ENCODE results near the gene BRD1. TPM values are rescaled to one million over a fixed set of nuclear protein-coding genes. Genes with fewer than 3 reads are reported as not detected.

The BRD1 gene
- total RNA-seq, 1 donor = 23.5 TPM

- H2AFZ ChIP-seq (ENCODE audit: low read length) = no peak overlapping the region
- H3K4me1 ChIP-seq (ENCODE audit: insufficient read depth, low read length) = no peaks in the 10 kb centered on the region
- H3K9me3 ChIP-seq (ENCODE audit: low read depth, low read length) = no peaks in the 10 kb centered on the region
- no peaks in the 10 kb centered on the region for H3K79me2 ChIP-seq (ENCODE audit: insufficient read depth, low read length)
- no peak overlapping the region for H3K27ac ChIP-seq (ENCODE audit: low read depth, low read length)
- TF ChIP-seq, protein P1, sequence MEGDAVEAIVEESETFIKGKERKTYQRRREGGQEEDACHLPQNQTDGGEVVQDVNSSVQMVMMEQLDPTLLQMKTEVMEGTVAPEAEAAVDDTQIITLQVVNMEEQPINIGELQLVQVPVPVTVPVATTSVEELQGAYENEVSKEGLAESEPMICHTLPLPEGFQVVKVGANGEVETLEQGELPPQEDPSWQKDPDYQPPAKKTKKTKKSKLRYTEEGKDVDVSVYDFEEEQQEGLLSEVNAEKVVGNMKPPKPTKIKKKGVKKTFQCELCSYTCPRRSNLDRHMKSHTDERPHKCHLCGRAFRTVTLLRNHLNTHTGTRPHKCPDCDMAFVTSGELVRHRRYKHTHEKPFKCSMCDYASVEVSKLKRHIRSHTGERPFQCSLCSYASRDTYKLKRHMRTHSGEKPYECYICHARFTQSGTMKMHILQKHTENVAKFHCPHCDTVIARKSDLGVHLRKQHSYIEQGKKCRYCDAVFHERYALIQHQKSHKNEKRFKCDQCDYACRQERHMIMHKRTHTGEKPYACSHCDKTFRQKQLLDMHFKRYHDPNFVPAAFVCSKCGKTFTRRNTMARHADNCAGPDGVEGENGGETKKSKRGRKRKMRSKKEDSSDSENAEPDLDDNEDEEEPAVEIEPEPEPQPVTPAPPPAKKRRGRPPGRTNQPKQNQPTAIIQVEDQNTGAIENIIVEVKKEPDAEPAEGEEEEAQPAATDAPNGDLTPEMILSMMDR (IDR thresholded peaks at IDR 0.05; ENCODE audit: extremely low read depth, low read depth, low read length) = no peak
- DNase-seq (ENCODE audit: insufficient read length, low spot score, missing footprints) = no peak
- no peaks in the 10 kb centered on the region for H4K20me1 ChIP-seq (ENCODE audit: insufficient read depth, low read length)
- no peaks in the 10 kb centered on the region for H3K27me3 ChIP-seq (ENCODE audit: insufficient read depth, low read length)
- H3K4me3 ChIP-seq (ENCODE audit: insufficient read depth, low read length) = no peak overlapping the region
- H3K36me3 ChIP-seq (ENCODE audit: insufficient read depth, low read length) = no peaks in the 10 kb centered on the region
- no peak overlapping the region for H3K4me2 ChIP-seq (ENCODE audit: insufficient read depth, low read length)
Measured at GRCh38 chr22:49738566-49738965, 89.1 kb downstream of the BRD1 start.

GRCh38 chr22:49738006-49738405 is 89.7 kb downstream of the BRD1 start:
- no peak overlapping the region for H3K4me2 ChIP-seq (ENCODE audit: insufficient read depth, low read length)

DNA sequence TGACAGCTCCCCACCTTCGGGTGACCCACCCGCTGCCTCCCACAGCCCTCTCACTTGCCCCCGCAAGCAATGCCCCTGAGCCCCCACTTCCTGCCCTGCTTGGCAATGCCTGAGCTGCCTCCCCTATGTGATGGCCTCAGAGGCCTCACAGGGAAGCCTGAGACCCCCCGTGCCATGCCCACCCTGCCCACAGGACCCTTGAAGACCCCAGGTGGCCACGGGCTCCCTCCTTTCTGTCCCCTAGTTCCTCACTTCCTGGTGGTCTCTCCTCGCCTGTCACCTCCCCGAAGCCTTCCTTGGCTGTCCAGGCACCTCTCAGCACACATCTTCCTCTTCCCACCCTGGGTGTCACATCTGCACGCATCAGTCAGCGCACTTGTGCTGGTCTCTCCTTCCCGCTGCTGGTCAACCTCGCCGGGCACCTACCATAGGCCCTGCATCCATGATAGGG is 90.5 kb downstream of the BRD1 start:
- no peaks in the 10 kb centered on the region for H4K20me1 ChIP-seq (ENCODE audit: insufficient read depth, low read length)
- no peaks in the 10 kb centered on the region for H3K9me3 ChIP-seq (ENCODE audit: low read depth, low read length)
- H3K4me2 ChIP-seq (ENCODE audit: insufficient read depth, low read length) = no peak overlapping the region
- no peaks in the 10 kb centered on the region for H3K4me1 ChIP-seq (ENCODE audit: insufficient read depth, low read length)
- DNase-seq (ENCODE audit: insufficient read length, low spot score, missing footprints) = no peak
- no peaks in the 10 kb centered on the region for H3K79me2 ChIP-seq (ENCODE audit: insufficient read depth, low read length)
- H3K4me3 ChIP-seq (ENCODE audit: insufficient read depth, low read length) = no peak overlapping the region
- H3K27ac ChIP-seq (ENCODE audit: low read depth, low read length) = no peak overlapping the region
- no peaks in the 10 kb centered on the region for H3K27me3 ChIP-seq (ENCODE audit: insufficient read depth, low read length)
- TF ChIP-seq, protein P1 (IDR thresholded peaks at IDR 0.05; ENCODE audit: extremely low read depth, low read depth, low read length) = no peak
- H3K36me3 ChIP-seq (ENCODE audit: insufficient read depth, low read length) = no peaks in the 10 kb centered on the region
- H2AFZ ChIP-seq (ENCODE audit: low read length) = no peak overlapping the region

More at GRCh38 chr22:49738006-49738405, 89.7 kb downstream of the BRD1 start:
- Histone ChIP-seq H4K20me1 (ENCODE audit: insufficient read depth, low read length) (no peaks in the 10 kb centered on the region), H3K9me3 (ENCODE audit: low read depth, low read length) (no peaks in the 10 kb centered on the region), H3K4me3 (ENCODE audit: insufficient read depth, low read length) (no peak overlapping the region), H3K4me1 (ENCODE audit: insufficient read depth, low read length) (no peaks in the 10 kb centered on the region), H3K27ac (ENCODE audit: low read depth, low read length) (no peak overlapping the region), H3K36me3 (ENCODE audit: insufficient read depth, low read length) (no peaks in the 10 kb centered on the region), H2AFZ (ENCODE audit: low read length) (no peak overlapping the region), H3K27me3 (ENCODE audit: insufficient read depth, low read length) (no peaks in the 10 kb centered on the region), H3K79me2 (ENCODE audit: insufficient read depth, low read length) (no peaks in the 10 kb centered on the region)
- no peak for DNase-seq (ENCODE audit: insufficient read length, low spot score, missing footprints)
- TF ChIP-seq, protein P1 (IDR thresholded peaks at IDR 0.05; ENCODE audit: extremely low read depth, low read depth, low read length) = no peak

DNA sequence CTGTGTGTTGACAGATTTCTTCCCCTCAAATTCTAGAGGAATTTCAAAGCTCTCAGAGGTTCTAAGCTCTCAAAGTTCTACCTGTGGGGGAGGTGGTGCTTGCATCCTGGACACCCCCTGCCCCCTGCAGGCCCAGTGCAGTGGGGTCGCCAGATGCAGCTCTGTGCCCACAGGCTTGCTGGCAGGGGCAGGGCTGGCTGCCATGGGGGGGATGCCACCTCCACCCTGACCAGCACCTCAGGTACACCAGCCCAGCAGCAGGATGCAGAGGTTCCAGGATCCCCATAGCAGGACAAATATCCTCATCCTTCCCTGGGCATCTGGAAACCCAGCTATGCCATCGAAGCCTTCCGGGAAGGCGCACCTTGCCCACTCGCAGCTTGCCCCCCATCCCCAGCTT is 91.1 kb downstream of the BRD1 start:
- Histone ChIP-seq H3K36me3 (ENCODE audit: insufficient read depth, low read length) (no peaks in the 10 kb centered on the region), H4K20me1 (ENCODE audit: insufficient read depth, low read length) (no peaks in the 10 kb centered on the region), H2AFZ (ENCODE audit: low read length) (no peak overlapping the region), H3K4me1 (ENCODE audit: insufficient read depth, low read length) (no peaks in the 10 kb centered on the region), H3K4me2 (ENCODE audit: insufficient read depth, low read length) (no peak overlapping the region), H3K4me3 (ENCODE audit: insufficient read depth, low read length) (no peak overlapping the region), H3K27me3 (ENCODE audit: insufficient read depth, low read length) (no peaks in the 10 kb centered on the region), H3K9me3 (ENCODE audit: low read depth, low read length) (no peaks in the 10 kb centered on the region), H3K27ac (ENCODE audit: low read depth, low read length) (no peak overlapping the region), H3K79me2 (ENCODE audit: insufficient read depth, low read length) (no peaks in the 10 kb centered on the region)
- no peak for DNase-seq (ENCODE audit: insufficient read length, low spot score, missing footprints)
- TF ChIP-seq, protein P1 (IDR thresholded peaks at IDR 0.05; ENCODE audit: extremely low read depth, low read depth, low read length) = no peak

Measured in osteoblast (primary cell).